HCT116 (cell line): ENCODE results near the gene AGAP1. TPM values are rescaled to one million over a fixed set of nuclear protein-coding genes. Genes with fewer than 3 reads are reported as not detected.

Experiments
- ATAC-seq: fragments of 200-7000 bp; cut with Tn5 transposase; 2 replicates; pipeline ENCODE4 v1.9.1; 2020; ENCODE audit warnings: mild to moderate bottlenecking, moderate library complexity
- BruUV-seq: library from RNA; stranded (reverse); fragments of 400-500 nt; replicated peaks from 2 replicates; lab custom pipeline; 2021; lab: Mats Ljungman, UMichigan
- CTCF ChIA-PET: fragments of 300-600 bp; sonication (Branson Sonifier 250); formaldehyde crosslinking; loops from one replicate; lab custom pipeline; 2021; ENCODE audit warnings: antibody characterized with exemption; lab: Charles Lee
- POLR2A ChIA-PET: fragments of 300-600, 350-600 bp; sonication (Branson Sonifier 250); formaldehyde crosslinking; loops from one replicate; lab custom pipeline; 2021; ENCODE audit warnings: antibody characterized with exemption; lab: Charles Lee
- RAD21 ChIA-PET, 2 experiments: fragments of 300-600 bp; sonication (Branson Sonifier 250); formaldehyde crosslinking; loops; one replicate each; lab custom pipeline; 2023; ENCODE audit warnings: low total read pairs in 2 of 2; ENCODE audit not compliant: uncharacterized antibody in 2 of 2, unreplicated experiment in 2 of 2, low non-redundant PET in 1 of 2; lab: Charles Lee
- DNase-seq: peaks from one replicate; pipeline ENCODE4 v3.0.0-alpha.2; 2010; ENCODE audit warnings: low read depth, low spot score
- H2AFZ ChIP-seq: fragments of 200-600 bp; shearing (Covaris generic), sonication (generic); 2 replicates; pipeline ENCODE4 v1.6.1; 2017; ENCODE audit warnings: low read depth, mixed run types, mixed read lengths, antibody characterized with exemption, low read length; ENCODE audit not compliant: poor library complexity, severe bottlenecking
- H3K27ac ChIP-seq: 2 replicates; pipeline ENCODE4 v1.5.1; 2012; ENCODE audit warnings: low read depth, low read length
- H3K27me3 ChIP-seq: fragments of 200-600 bp; sonication (generic); 2 replicates; pipeline ENCODE4 v1.6.1; 2016; ENCODE audit warnings: mixed run types, low read length, mixed read lengths; ENCODE audit not compliant: insufficient read depth
- H3K36me3 ChIP-seq, 2 experiments: fragments of 200-500 bp in 1 of 2; fragments of 200-600 bp in 1 of 2; sonication (Bioruptor generic) in 1 of 2; sonication (generic) in 1 of 2; 2 replicates each; pipeline versions ENCODE4 v1.5.1 to v1.6.1; 2014 to 2016; ENCODE audit warnings: low read length in 2 of 2, inconsistent platforms in 1 of 2, mixed read lengths in 1 of 2, mixed run types in 1 of 2; ENCODE audit not compliant: insufficient read depth in 2 of 2, control insufficient read depth in 1 of 2
- H3K4me1 ChIP-seq, 2 experiments: fragments of 200-600 bp in 1 of 2; sonication (generic) in 1 of 2; 2 replicates each; pipeline versions ENCODE4 v1.5.1 to v1.6.1; 2012 to 2017; ENCODE audit warnings: low read length in 2 of 2, inconsistent platforms in 1 of 2, mild to moderate bottlenecking in 1 of 2, mixed read lengths in 1 of 2, mixed run types in 1 of 2, moderate library complexity in 1 of 2; ENCODE audit not compliant: insufficient read depth in 2 of 2, control insufficient read depth in 1 of 2
- H3K4me2 ChIP-seq: fragments of 200-600 bp; sonication (generic); 2 replicates; pipeline ENCODE4 v1.6.1; 2017; ENCODE audit warnings: mixed run types, low read length, mixed read lengths
- H3K4me3 ChIP-seq, 2 experiments: fragments of 200-600 bp in 1 of 2; sonication (generic) in 1 of 2; replicated peaks in 1 of 2; 2 replicates each; pipeline ENCODE4 v1.5.1; 2011 to 2016; ENCODE audit warnings: low read length in 2 of 2, control low read depth in 1 of 2, low read depth in 1 of 2, mild to moderate bottlenecking in 1 of 2, mixed read lengths in 1 of 2, mixed run types in 1 of 2
- H3K79me2 ChIP-seq: fragments of 200-600 bp; sonication (generic); 2 replicates; pipeline ENCODE4 v1.6.1; 2017; ENCODE audit warnings: mild to moderate bottlenecking, mixed run types, low read length, moderate library complexity, mixed read lengths; ENCODE audit not compliant: insufficient read depth
- H3K9ac ChIP-seq: fragments of 200-600 bp; sonication (generic); 2 replicates; pipeline ENCODE4 v1.6.1; 2016; ENCODE audit warnings: low read length, mixed read lengths
- H3K9me2 ChIP-seq: fragments of 200-600 bp; sonication (generic), shearing (Covaris generic); 2 replicates; pipeline ENCODE4 v1.6.1; 2017; ENCODE audit warnings: mixed run types, mild to moderate bottlenecking, moderate library complexity; ENCODE audit not compliant: insufficient read depth
- H3K9me3 ChIP-seq, 2 experiments: fragments of 200-500 bp in 1 of 2; fragments of 200-600 bp in 1 of 2; sonication (Bioruptor generic) in 1 of 2; sonication (generic) in 1 of 2; 2 replicates each; pipeline ENCODE4 v1.6.1; 2014 to 2017; ENCODE audit warnings: low read length in 2 of 2, mixed read lengths in 2 of 2, inconsistent platforms in 1 of 2, low read depth in 1 of 2, mild to moderate bottlenecking in 1 of 2, mixed run types in 1 of 2, moderate library complexity in 1 of 2; ENCODE audit not compliant: control insufficient read depth in 1 of 2, insufficient read depth in 1 of 2
- H4K20me1 ChIP-seq: fragments of 200-600 bp; sonication (generic), shearing (Covaris generic); 2 replicates; pipeline ENCODE4 v1.6.1; 2017; ENCODE audit warnings: mixed run types, mild to moderate bottlenecking, moderate library complexity; ENCODE audit not compliant: insufficient read depth
- CBX3 ChIP-seq: IDR thresholded peaks from 2 replicates; pipeline ENCODE4 v1.6.1; 2012; ENCODE audit warnings: low read depth
- CEBPB ChIP-seq: IDR thresholded peaks from 2 replicates; pipeline ENCODE4 v1.6.1; 2012; ENCODE audit warnings: low read depth
- EGR1 ChIP-seq: IDR thresholded peaks from 2 replicates; pipeline ENCODE4 v1.6.1; 2012; ENCODE audit warnings: low read depth
- ELF1 ChIP-seq: IDR thresholded peaks from 2 replicates; pipeline ENCODE4 v1.6.1; 2012; ENCODE audit warnings: low read depth, borderline replicate concordance
- EZH2 ChIP-seq: fragments of 200-600 bp; sonication (generic); IDR thresholded peaks from 2 replicates; pipeline ENCODE4 v1.6.1; 2017; ENCODE audit warnings: antibody characterized with exemption, mixed run types
- EZH2phosphoT487 ChIP-seq: fragments of 200-600 bp; IDR thresholded peaks from 2 replicates; pipeline ENCODE4 v1.6.1; 2018; ENCODE audit warnings: antibody characterized with exemption, borderline replicate concordance
- FOSL1 ChIP-seq: IDR thresholded peaks from 2 replicates; pipeline ENCODE4 v1.6.1; 2012; ENCODE audit warnings: low read depth
- JUND ChIP-seq: IDR thresholded peaks from 2 replicates; pipeline ENCODE4 v1.6.1; 2012
- POLR2A ChIP-seq: IDR thresholded peaks from 2 replicates; pipeline ENCODE4 v1.7.0; 2011; ENCODE audit warnings: borderline replicate concordance; ENCODE audit not compliant: insufficient read depth, insufficient read length; ENCODE audit errors: extremely low read depth
- POLR2AphosphoS5 ChIP-seq: IDR thresholded peaks from 2 replicates; pipeline ENCODE4 v1.6.1; 2011; ENCODE audit warnings: mild to moderate bottlenecking, low read depth, low read length, moderate library complexity
- RAD21 ChIP-seq: IDR thresholded peaks from 2 replicates; pipeline ENCODE4 v1.6.1; 2012; ENCODE audit warnings: low read depth, mild to moderate bottlenecking
- SIN3A ChIP-seq: IDR thresholded peaks from 2 replicates; pipeline ENCODE4 v1.6.1; 2012; ENCODE audit warnings: low read depth
- SP1 ChIP-seq: IDR thresholded peaks from 2 replicates; pipeline ENCODE4 v1.6.1; 2012; ENCODE audit warnings: low read depth
- SRF ChIP-seq: IDR thresholded peaks from 2 replicates; pipeline ENCODE4 v1.6.1; 2012; ENCODE audit warnings: low read depth
- TCF7L2 ChIP-seq: IDR thresholded peaks from 2 replicates; pipeline ENCODE4 v1.7.0; 2011; ENCODE audit warnings: borderline replicate concordance, inconsistent platforms; ENCODE audit not compliant: insufficient read depth, insufficient read length; ENCODE audit errors: extremely low read depth
- YY1 ChIP-seq: IDR thresholded peaks from 2 replicates; pipeline ENCODE4 v1.6.1; 2011; ENCODE audit warnings: low read length, low read depth, moderate library complexity, mild to moderate bottlenecking; ENCODE audit not compliant: insufficient replicate concordance; ENCODE audit errors: extremely low read depth
- intact Hi-C: fragments of 100-400 bp; cut with micrococcal nuclease; formaldehyde crosslinking; loops from 2 replicates; pipeline ENCODE4 v1.10.0; 2022
- total RNA-seq: library from RNA; stranded (reverse); gene quantifications from one replicate; pipeline ENCODE4 v1.2.1, GENCODE V29; 2021; ENCODE audit not compliant: unreplicated experiment
- TF ChIP-seq, protein P1 (sequence below): IDR thresholded peaks from 2 replicates; pipeline ENCODE4 v1.6.1; 2012; ENCODE audit warnings: low read depth
- TF ChIP-seq, protein P2 (sequence below): IDR thresholded peaks from 2 replicates; pipeline ENCODE4 v1.6.1; 2011; ENCODE audit warnings: mild to moderate bottlenecking, low read length, moderate library complexity; ENCODE audit not compliant: insufficient replicate concordance; ENCODE audit errors: extremely low read depth
- TF ChIP-seq, protein P3 (sequence below), 3 experiments: fragments of 200-600 bp in 1 of 3; sonication (generic) in 1 of 3; IDR thresholded peaks in 2 of 3; conservative IDR thresholded peaks in 1 of 3; 2 replicates each; pipeline ENCODE4 v1.5.1; 2012 to 2017; ENCODE audit warnings: low read depth in 2 of 3, low read length in 2 of 3, antibody characterized with exemption in 1 of 3, borderline replicate concordance in 1 of 3, control low read depth in 1 of 3, mild to moderate bottlenecking in 1 of 3, mixed read lengths in 1 of 3, mixed run types in 1 of 3, moderate library complexity in 1 of 3; ENCODE audit not compliant: insufficient read depth in 1 of 3
- TF ChIP-seq, protein P4 (sequence below): IDR thresholded peaks from 2 replicates; pipeline ENCODE4 v1.6.1; 2012

Gene AGAP1
- total RNA-seq, 1 experiment from 2014 or later, result 43.8 TPM

- Histone ChIP-seq H3K9ac (no peak overlapping the region), H4K20me1 (no peaks in the 10 kb centered on the region), H3K4me2 (no peak overlapping the region), H3K9me2 (no peaks in the 10 kb centered on the region), H3K36me3 (peaks cover 0 to 3% of the 10 kb centered on the region in 2 experiments; a peak in 1 of 4 replicates), H3K27me3 (no peaks in the 10 kb centered on the region), H3K4me1 (no peaks in the 10 kb centered on the region), H2AFZ (no peak overlapping the region), H3K9me3 (no peaks in the 10 kb centered on the region), H3K79me2 (no peaks in the 10 kb centered on the region), H3K4me3 (no peak overlapping the region), H3K27ac (no peak overlapping the region)
- intact Hi-C loops, result no loop called here
- TF ChIP-seq, protein P1, sequence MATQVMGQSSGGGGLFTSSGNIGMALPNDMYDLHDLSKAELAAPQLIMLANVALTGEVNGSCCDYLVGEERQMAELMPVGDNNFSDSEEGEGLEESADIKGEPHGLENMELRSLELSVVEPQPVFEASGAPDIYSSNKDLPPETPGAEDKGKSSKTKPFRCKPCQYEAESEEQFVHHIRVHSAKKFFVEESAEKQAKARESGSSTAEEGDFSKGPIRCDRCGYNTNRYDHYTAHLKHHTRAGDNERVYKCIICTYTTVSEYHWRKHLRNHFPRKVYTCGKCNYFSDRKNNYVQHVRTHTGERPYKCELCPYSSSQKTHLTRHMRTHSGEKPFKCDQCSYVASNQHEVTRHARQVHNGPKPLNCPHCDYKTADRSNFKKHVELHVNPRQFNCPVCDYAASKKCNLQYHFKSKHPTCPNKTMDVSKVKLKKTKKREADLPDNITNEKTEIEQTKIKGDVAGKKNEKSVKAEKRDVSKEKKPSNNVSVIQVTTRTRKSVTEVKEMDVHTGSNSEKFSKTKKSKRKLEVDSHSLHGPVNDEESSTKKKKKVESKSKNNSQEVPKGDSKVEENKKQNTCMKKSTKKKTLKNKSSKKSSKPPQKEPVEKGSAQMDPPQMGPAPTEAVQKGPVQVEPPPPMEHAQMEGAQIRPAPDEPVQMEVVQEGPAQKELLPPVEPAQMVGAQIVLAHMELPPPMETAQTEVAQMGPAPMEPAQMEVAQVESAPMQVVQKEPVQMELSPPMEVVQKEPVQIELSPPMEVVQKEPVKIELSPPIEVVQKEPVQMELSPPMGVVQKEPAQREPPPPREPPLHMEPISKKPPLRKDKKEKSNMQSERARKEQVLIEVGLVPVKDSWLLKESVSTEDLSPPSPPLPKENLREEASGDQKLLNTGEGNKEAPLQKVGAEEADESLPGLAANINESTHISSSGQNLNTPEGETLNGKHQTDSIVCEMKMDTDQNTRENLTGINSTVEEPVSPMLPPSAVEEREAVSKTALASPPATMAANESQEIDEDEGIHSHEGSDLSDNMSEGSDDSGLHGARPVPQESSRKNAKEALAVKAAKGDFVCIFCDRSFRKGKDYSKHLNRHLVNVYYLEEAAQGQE, result no peak
- TF ChIP-seq SP1 (no peak), TCF7L2 (no peak), SRF (no peak), RAD21 (no peak), POLR2AphosphoS5 (no peak), ELF1 (no peak), YY1 (no peak), POLR2A (no peak), EGR1 (no peak), EZH2 (no peak), FOSL1 (no peak), CBX3 (no peak), CEBPB (no peak), EZH2phosphoT487 (no peak), JUND (no peak), SIN3A (no peak)
- TF ChIP-seq, protein P2, sequence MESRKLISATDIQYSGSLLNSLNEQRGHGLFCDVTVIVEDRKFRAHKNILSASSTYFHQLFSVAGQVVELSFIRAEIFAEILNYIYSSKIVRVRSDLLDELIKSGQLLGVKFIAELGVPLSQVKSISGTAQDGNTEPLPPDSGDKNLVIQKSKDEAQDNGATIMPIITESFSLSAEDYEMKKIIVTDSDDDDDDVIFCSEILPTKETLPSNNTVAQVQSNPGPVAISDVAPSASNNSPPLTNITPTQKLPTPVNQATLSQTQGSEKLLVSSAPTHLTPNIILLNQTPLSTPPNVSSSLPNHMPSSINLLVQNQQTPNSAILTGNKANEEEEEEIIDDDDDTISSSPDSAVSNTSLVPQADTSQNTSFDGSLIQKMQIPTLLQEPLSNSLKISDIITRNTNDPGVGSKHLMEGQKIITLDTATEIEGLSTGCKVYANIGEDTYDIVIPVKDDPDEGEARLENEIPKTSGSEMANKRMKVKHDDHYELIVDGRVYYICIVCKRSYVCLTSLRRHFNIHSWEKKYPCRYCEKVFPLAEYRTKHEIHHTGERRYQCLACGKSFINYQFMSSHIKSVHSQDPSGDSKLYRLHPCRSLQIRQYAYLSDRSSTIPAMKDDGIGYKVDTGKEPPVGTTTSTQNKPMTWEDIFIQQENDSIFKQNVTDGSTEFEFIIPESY, result no peak
- TF ChIP-seq, protein P3, sequence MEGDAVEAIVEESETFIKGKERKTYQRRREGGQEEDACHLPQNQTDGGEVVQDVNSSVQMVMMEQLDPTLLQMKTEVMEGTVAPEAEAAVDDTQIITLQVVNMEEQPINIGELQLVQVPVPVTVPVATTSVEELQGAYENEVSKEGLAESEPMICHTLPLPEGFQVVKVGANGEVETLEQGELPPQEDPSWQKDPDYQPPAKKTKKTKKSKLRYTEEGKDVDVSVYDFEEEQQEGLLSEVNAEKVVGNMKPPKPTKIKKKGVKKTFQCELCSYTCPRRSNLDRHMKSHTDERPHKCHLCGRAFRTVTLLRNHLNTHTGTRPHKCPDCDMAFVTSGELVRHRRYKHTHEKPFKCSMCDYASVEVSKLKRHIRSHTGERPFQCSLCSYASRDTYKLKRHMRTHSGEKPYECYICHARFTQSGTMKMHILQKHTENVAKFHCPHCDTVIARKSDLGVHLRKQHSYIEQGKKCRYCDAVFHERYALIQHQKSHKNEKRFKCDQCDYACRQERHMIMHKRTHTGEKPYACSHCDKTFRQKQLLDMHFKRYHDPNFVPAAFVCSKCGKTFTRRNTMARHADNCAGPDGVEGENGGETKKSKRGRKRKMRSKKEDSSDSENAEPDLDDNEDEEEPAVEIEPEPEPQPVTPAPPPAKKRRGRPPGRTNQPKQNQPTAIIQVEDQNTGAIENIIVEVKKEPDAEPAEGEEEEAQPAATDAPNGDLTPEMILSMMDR (IDR thresholded peaks at IDR 0.05 in 2 of 3, conservative IDR thresholded peaks at IDR 0.05 in 1 of 3; ENCODE audit: borderline replicate concordance in 1 of 3, insufficient read depth in 1 of 3, low read depth in 2 of 3, low read length in 2 of 3), result no peak
- TF ChIP-seq, protein P4, sequence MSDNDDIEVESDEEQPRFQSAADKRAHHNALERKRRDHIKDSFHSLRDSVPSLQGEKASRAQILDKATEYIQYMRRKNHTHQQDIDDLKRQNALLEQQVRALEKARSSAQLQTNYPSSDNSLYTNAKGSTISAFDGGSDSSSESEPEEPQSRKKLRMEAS, result no peak
- POLR2A ChIA-PET, result no interaction called here
- CTCF ChIA-PET, result no interaction called here
- no TSS peak for BruUV-seq
- RAD21 ChIA-PET, result no interaction called here
- DNase-seq (no peak), ATAC-seq (no peak)
Measured at GRCh38 chr2:235930701-235931100, 436.9 kb downstream of the AGAP1 start.
